ENCODE results near the gene EPS15.
"Not testable (repeated sequence)": the region's sequence is repeated elsewhere in the genome, so short reads cannot be mapped to it uniquely, and the experiment has no call there.

The EPS15 gene

GRCh38 chr1:51519048-51519864, at the start of gene EPS15:
Gene EPS15 (minus strand): TSS chr1:51519266. CDS start chr1:51519231, 35 bp downstream.
- H3K27ac ChIP-seq: peak within 1 kb of the TSS; percentile 95
- TF ChIP-seq CTCF (conservative IDR thresholded peaks at IDR 0.05): no peak

GRCh38 chr1:51568231-51568935, 49.3 kb upstream of the EPS15 start:
- peak overlapping the region; percentile 59 for H3K27ac ChIP-seq
- TF ChIP-seq CTCF (conservative IDR thresholded peaks at IDR 0.05): no peak

- peak overlapping the region; percentile 59 for H3K27ac ChIP-seq
- no peak for TF ChIP-seq CTCF (conservative IDR thresholded peaks at IDR 0.05)
Observed at GRCh38 chr1:51567653-51568052, 48.6 kb upstream of the EPS15 start.

- no peak overlapping the region for H3K27ac ChIP-seq
- TF ChIP-seq CTCF (conservative IDR thresholded peaks at IDR 0.05): no peak
Observed at GRCh38 chr1:51566260-51566659, 47.2 kb upstream of the EPS15 start.

- TF ChIP-seq CTCF (conservative IDR thresholded peaks at IDR 0.05): no peak
- no peak overlapping the region for H3K27ac ChIP-seq
Observed at GRCh38 chr1:51565009-51565408, 45.9 kb upstream of the EPS15 start.

GRCh38 chr1:51564124-51564523, 45.1 kb upstream of the EPS15 start:
- no peak for TF ChIP-seq CTCF (conservative IDR thresholded peaks at IDR 0.05)
- no peak overlapping the region for H3K27ac ChIP-seq

GRCh38 chr1:51561702-51562101, 42.6 kb upstream of the EPS15 start:
- no peak for TF ChIP-seq CTCF (conservative IDR thresholded peaks at IDR 0.05)
- H3K27ac ChIP-seq: no peak overlapping the region

GRCh38 chr1:51560895-51561294, 41.8 kb upstream of the EPS15 start:
- not testable (repeated sequence) for H3K27ac ChIP-seq
